ENCODE results near the gene C14orf39.

- TF ChIP-seq GATA2 (IDR thresholded peaks at IDR 0.05; ENCODE audit: low read depth, low read length) (no peak), GATA3 (IDR thresholded peaks at IDR 0.05; ENCODE audit: low read depth, low read length) (no peak)
Measured at GRCh38 chr14:60506010-60506409, 20.1 kb upstream of the C14orf39 start.
